Measurements from ENCODE around the gene IGF2.

GRCh38 chr11:2095198-2095520 lies 44.0 kb downstream of the IGF2 start:
- TF ChIP-seq CTCF (IDR thresholded peaks at IDR 0.05) (no peak), POLR2AphosphoS5 (IDR thresholded peaks at IDR 0.05) (no peak), POLR2A (IDR thresholded peaks at IDR 0.05) (no peak)
